ENCODE data around the gene CRELD1.

The CRELD1 gene

DNA sequence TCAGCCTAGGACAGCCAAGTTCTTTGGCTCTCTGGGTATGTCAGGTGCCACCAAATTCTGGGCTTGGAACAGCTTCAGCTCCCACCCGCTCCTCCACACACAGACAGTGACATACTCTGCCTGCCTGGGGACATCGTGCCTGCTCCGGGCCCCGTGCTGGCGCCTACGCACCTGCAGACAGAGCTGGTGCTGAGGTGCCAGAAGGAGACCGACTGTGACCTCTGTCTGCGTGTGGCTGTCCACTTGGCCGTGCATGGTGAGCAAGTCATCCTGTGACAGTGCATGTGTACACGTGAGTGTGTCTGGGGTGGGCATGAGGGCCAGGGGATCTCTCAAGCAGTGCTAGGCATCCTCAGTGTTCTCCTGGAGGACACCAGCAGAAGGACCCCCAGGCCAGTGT is 15.8 kb upstream of the CRELD1 start:
- Histone ChIP-seq H3K9ac (ENCODE audit: low read length) (no peak overlapping the region), H3K27ac (ENCODE audit: low read depth, low read length, poor library complexity, severe bottlenecking) (no peak overlapping the region), H3K27me3 (ENCODE audit: insufficient read depth, low read length) (no peaks in the 10 kb centered on the region), H3K4me1 (ENCODE audit: insufficient read depth, low read length, severe bottlenecking) (no peaks in the 10 kb centered on the region), H3K4me3 (ENCODE audit: low read depth, low read length, poor library complexity, severe bottlenecking) (no peak overlapping the region), H3K36me3 (ENCODE audit: insufficient read depth, low read length) (no peaks in the 10 kb centered on the region), H3K9me3 (ENCODE audit: low read length) (no peaks in the 10 kb centered on the region), H3K79me2 (ENCODE audit: insufficient read depth, low read length) (no peaks in the 10 kb centered on the region), H2AFZ (ENCODE audit: low read length) (no peak overlapping the region), H3K9me2 (ENCODE audit: low read depth, low read length) (no peaks in the 10 kb centered on the region), H3K4me2 (ENCODE audit: low read length) (no peak overlapping the region), H3F3A (ENCODE audit: insufficient read depth, low read length) (no peaks in the 10 kb centered on the region), H4K20me1 (ENCODE audit: insufficient read depth, low read length) (no peaks in the 10 kb centered on the region)
- TF ChIP-seq, protein P1, sequence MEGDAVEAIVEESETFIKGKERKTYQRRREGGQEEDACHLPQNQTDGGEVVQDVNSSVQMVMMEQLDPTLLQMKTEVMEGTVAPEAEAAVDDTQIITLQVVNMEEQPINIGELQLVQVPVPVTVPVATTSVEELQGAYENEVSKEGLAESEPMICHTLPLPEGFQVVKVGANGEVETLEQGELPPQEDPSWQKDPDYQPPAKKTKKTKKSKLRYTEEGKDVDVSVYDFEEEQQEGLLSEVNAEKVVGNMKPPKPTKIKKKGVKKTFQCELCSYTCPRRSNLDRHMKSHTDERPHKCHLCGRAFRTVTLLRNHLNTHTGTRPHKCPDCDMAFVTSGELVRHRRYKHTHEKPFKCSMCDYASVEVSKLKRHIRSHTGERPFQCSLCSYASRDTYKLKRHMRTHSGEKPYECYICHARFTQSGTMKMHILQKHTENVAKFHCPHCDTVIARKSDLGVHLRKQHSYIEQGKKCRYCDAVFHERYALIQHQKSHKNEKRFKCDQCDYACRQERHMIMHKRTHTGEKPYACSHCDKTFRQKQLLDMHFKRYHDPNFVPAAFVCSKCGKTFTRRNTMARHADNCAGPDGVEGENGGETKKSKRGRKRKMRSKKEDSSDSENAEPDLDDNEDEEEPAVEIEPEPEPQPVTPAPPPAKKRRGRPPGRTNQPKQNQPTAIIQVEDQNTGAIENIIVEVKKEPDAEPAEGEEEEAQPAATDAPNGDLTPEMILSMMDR (IDR thresholded peaks at IDR 0.05; ENCODE audit: low read length) = no peak
- no peak for TF ChIP-seq EZH2 (IDR thresholded peaks at IDR 0.05; ENCODE audit: borderline replicate concordance, low read length)

DNA sequence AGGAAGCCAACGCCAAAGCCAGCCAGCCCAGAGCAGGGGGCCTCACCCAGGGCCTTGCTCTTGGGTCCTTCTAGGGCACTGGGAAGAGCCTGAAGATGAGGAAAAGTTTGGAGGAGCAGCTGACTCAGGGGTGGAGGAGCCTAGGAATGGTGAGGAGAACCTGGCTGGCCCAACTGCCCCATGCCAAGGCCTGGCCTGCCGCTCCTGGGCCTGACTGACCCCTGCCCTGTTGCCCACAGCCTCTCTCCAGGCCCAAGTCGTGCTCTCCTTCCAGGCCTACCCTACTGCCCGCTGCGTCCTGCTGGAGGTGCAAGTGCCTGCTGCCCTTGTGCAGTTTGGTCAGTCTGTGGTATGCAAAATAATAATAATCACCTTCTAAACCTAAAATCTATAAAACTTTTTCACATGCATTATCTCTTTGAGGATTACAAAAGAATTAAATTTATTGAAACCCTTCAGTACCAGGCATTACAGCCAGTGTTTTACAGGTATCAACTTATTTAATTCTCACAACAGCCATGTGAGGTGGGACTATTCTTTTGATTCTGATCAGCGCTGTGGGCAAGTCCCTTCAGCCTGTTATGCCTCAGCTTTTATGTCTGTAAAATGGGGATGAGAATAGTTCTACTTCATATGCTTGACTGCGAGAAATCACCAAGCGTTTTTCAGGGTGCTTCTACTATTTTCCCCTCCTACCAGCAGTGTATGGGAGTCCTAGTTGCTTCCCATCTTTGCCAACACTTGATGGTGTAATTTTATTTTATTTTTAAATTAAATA is 15.2 kb upstream of the CRELD1 start:
- Histone ChIP-seq H3K4me1 (ENCODE audit: insufficient read depth, low read length, severe bottlenecking) (no peaks in the 10 kb centered on the region), H3K27ac (ENCODE audit: low read depth, low read length, poor library complexity, severe bottlenecking) (no peak overlapping the region), H4K20me1 (ENCODE audit: insufficient read depth, low read length) (no peaks in the 10 kb centered on the region), H3K9ac (ENCODE audit: low read length) (no peak overlapping the region), H3K4me3 (ENCODE audit: low read depth, low read length, poor library complexity, severe bottlenecking) (no peak overlapping the region), H2AFZ (ENCODE audit: low read length) (no peak overlapping the region), H3K27me3 (ENCODE audit: insufficient read depth, low read length) (no peaks in the 10 kb centered on the region), H3K36me3 (ENCODE audit: insufficient read depth, low read length) (no peaks in the 10 kb centered on the region), H3K9me3 (ENCODE audit: low read length) (no peaks in the 10 kb centered on the region), H3F3A (ENCODE audit: insufficient read depth, low read length) (no peaks in the 10 kb centered on the region), H3K79me2 (ENCODE audit: insufficient read depth, low read length) (no peaks in the 10 kb centered on the region), H3K4me2 (ENCODE audit: low read length) (no peak overlapping the region), H3K9me2 (ENCODE audit: low read depth, low read length) (no peaks in the 10 kb centered on the region)
- TF ChIP-seq EZH2 (IDR thresholded peaks at IDR 0.05; ENCODE audit: borderline replicate concordance, low read length) = no peak
- TF ChIP-seq, protein P1 (IDR thresholded peaks at IDR 0.05; ENCODE audit: low read length) = no peak

DNA sequence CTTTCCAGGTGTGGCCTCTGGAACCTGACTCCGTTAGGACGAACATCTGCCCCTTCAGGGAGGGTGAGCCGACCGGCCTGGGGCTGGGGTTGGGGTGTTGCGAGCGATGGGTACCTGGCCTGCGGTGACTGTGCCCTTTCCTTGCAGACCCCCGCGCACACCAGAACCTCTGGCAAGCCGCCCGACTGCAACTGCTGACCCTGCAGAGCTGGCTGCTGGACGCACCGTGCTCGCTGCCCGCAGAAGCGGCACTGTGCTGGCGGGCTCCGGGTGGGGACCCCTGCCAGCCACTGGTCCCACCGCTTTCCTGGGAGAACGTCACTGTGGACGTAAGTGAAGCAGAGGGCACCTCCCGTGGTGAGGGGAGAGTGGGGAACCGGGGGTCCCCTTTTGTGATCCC is 5.5 kb upstream of the CRELD1 start:
- H2AFZ ChIP-seq (ENCODE audit: low read length) = no peak overlapping the region
- H4K20me1 ChIP-seq (ENCODE audit: insufficient read depth, low read length) = no peaks in the 10 kb centered on the region
- no peaks in the 10 kb centered on the region for H3F3A ChIP-seq (ENCODE audit: insufficient read depth, low read length)
- no peaks in the 10 kb centered on the region for H3K9me2 ChIP-seq (ENCODE audit: low read depth, low read length)
- H3K9ac ChIP-seq (ENCODE audit: low read length) = no peak overlapping the region
- H3K79me2 ChIP-seq (ENCODE audit: insufficient read depth, low read length) = no peaks in the 10 kb centered on the region
- no peaks in the 10 kb centered on the region for H3K9me3 ChIP-seq (ENCODE audit: low read length)
- TF ChIP-seq, protein P1 (IDR thresholded peaks at IDR 0.05; ENCODE audit: low read length) = no peak
- no peak for TF ChIP-seq EZH2 (IDR thresholded peaks at IDR 0.05; ENCODE audit: borderline replicate concordance, low read length)
- no peak overlapping the region for H3K27ac ChIP-seq (ENCODE audit: low read depth, low read length, poor library complexity, severe bottlenecking)
- H3K27me3 ChIP-seq (ENCODE audit: insufficient read depth, low read length) = peaks cover 5% of the 10 kb centered on the region; the same call in 1 of the 2 replicates
- no peak overlapping the region for H3K4me2 ChIP-seq (ENCODE audit: low read length)
- H3K36me3 ChIP-seq (ENCODE audit: insufficient read depth, low read length) = no peaks in the 10 kb centered on the region; the same call in 1 of the 2 replicates
- H3K4me1 ChIP-seq (ENCODE audit: insufficient read depth, low read length, severe bottlenecking) = peaks cover 5% of the 10 kb centered on the region
- no peak overlapping the region for H3K4me3 ChIP-seq (ENCODE audit: low read depth, low read length, poor library complexity, severe bottlenecking)
